Fibroblast of villous mesenchyme (primary cell): ENCODE measurements around the gene MAGEB6. TPM values are rescaled to one million over a fixed set of nuclear protein-coding genes. Genes with fewer than 3 reads are reported as not detected.

Source experiments
- DNase-seq: peaks from one replicate; pipeline ENCODE4 v3.0.0-alpha.2; 2010; ENCODE audit warnings: low read depth
- H3K4me3 ChIP-seq: 2 replicates; pipeline ENCODE4 v1.5.1; 2011; ENCODE audit warnings: low read depth, mild to moderate bottlenecking, low read length
- total RNA-seq: library from RNA; depleted of rRNA; stranded (reverse); fragments of >200 nt; gene quantifications from 2 replicates; pipeline ENCODE4 v1.2.3, GENCODE V29; 2012
- TF ChIP-seq, protein P1 (sequence below): IDR thresholded peaks from 2 replicates; pipeline ENCODE4 v1.5.1; 2012; ENCODE audit warnings: low read depth, mild to moderate bottlenecking, low read length; ENCODE audit not compliant: insufficient read depth

Gene MAGEB6
- total RNA-seq, 1 donor = not detected

DNA sequence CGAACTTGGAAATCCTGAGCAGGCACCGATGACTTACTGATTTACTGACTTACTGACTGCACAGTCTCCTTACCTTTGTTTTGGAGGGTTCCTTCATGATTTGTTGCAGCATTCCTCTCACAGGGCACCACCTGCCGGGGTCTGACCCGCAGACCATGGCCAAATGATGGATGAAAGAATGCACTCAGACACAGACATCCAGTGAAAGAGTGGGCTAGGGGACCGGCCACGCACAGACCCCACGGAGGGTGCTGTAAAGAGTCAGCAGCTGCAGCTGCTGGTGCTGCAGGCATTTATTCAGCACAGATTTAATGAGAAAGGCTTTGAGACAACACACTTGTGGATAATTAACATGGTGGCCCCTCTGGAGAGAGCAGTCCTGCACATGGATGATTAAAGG lies 27.1 kb downstream of the MAGEB6 start:
- TF ChIP-seq, protein P1, sequence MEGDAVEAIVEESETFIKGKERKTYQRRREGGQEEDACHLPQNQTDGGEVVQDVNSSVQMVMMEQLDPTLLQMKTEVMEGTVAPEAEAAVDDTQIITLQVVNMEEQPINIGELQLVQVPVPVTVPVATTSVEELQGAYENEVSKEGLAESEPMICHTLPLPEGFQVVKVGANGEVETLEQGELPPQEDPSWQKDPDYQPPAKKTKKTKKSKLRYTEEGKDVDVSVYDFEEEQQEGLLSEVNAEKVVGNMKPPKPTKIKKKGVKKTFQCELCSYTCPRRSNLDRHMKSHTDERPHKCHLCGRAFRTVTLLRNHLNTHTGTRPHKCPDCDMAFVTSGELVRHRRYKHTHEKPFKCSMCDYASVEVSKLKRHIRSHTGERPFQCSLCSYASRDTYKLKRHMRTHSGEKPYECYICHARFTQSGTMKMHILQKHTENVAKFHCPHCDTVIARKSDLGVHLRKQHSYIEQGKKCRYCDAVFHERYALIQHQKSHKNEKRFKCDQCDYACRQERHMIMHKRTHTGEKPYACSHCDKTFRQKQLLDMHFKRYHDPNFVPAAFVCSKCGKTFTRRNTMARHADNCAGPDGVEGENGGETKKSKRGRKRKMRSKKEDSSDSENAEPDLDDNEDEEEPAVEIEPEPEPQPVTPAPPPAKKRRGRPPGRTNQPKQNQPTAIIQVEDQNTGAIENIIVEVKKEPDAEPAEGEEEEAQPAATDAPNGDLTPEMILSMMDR = no peak
- no peak overlapping the region for H3K4me3 ChIP-seq
- DNase-seq = no peak

DNA sequence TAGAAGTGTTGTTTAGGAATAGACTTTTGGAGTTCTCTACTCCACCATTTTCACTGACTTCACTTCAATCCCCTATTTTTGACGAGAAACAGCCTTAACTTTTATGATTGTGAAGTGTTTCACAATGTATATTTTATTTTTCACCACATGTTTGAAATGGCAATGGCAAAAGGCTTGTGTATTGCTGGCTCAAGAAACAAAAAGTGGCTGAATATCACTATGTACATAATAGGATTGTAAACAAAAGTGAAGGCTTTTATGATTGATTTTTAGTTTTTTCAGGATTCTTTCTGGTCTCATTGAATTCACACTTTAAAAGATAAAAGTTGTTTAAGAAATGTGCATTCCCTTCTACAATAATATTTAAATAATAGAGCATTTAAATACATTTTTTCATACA lies 41.9 kb downstream of the MAGEB6 start:
- no peak overlapping the region for H3K4me3 ChIP-seq
- no peak for DNase-seq
- TF ChIP-seq, protein P1 = no peak

Other genes starting within 250 kb of the MAGEB6 start
- gene MAGEB18, start 54.1 kb upstream of the MAGEB6 start, total RNA-seq = not detected in 2 replicates
- gene MAGEB6B, start 31.8 kb upstream of the MAGEB6 start, total RNA-seq = not detected in 2 replicates
- not detected in 2 replicates for gene MAGEB5, start 23.7 kb downstream of the MAGEB6 start, total RNA-seq